Panc1 (cell line): ENCODE data around the gene NFAT5.

ENCODE experiments used
- POLR2AphosphoS5 ChIP-seq: IDR thresholded peaks from 2 replicates; pipeline ENCODE4 v1.6.1; 2012; ENCODE audit warnings: mild to moderate bottlenecking, low read depth, low read length, moderate library complexity
- REST ChIP-seq, 2 experiments: IDR thresholded peaks; 2 replicates each; pipeline ENCODE4 v1.6.1; 2011 to 2012; ENCODE audit warnings: low read depth in 2 of 2, control low read depth in 1 of 2, low read length in 1 of 2, mild to moderate bottlenecking in 1 of 2, moderate library complexity in 1 of 2; ENCODE audit not compliant: insufficient read depth in 1 of 2
- SIN3A ChIP-seq: IDR thresholded peaks from 2 replicates; pipeline ENCODE4 v1.6.1; 2012; ENCODE audit warnings: low read depth, mild to moderate bottlenecking, low read length, moderate library complexity, borderline replicate concordance; ENCODE audit not compliant: insufficient read depth
- TF ChIP-seq, protein P1 (sequence below): fragments of 450-650 bp; IDR thresholded peaks from 2 replicates; pipeline ENCODE4 v1.5.1; 2017; ENCODE audit warnings: mild to moderate bottlenecking

DNA sequence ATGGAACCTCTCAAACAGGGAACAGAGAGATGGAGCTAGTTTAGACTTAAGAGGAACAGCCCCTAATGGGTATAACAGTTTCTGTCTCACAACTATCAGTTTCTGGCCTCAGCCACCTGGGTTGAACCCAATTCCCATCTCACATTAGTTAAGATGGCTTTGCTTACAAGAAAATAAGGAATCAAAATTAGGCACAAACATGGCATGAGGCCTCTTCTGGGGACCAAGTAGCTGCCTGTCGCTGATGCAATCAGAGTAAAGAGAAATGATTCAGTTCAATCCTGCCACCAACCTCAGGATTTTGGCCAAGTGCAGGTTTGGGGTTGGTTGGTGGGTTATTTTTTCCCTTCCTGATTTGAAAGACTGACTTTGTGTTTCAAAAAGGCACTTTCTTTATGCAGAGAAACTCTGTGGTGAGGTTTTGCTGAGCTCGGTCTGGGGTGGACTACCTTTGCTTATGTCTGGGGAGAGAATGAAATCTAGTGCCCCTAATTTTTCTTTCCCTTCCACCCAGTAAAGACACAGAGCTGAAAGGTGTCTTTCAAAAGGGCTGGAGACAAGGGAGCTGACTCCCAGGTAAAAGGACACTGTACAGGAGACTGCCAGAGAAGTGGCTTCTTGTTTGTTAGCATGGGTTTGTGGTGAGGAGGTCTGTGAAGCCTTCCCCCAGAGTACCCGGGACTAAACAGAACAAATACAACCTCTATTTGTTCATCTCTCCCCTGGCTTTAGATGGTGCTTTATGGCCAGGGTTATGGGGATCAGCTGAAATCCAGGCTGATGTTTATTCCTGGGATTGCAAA is 44.8 kb upstream of the NFAT5 start:
- TF ChIP-seq, protein P1, sequence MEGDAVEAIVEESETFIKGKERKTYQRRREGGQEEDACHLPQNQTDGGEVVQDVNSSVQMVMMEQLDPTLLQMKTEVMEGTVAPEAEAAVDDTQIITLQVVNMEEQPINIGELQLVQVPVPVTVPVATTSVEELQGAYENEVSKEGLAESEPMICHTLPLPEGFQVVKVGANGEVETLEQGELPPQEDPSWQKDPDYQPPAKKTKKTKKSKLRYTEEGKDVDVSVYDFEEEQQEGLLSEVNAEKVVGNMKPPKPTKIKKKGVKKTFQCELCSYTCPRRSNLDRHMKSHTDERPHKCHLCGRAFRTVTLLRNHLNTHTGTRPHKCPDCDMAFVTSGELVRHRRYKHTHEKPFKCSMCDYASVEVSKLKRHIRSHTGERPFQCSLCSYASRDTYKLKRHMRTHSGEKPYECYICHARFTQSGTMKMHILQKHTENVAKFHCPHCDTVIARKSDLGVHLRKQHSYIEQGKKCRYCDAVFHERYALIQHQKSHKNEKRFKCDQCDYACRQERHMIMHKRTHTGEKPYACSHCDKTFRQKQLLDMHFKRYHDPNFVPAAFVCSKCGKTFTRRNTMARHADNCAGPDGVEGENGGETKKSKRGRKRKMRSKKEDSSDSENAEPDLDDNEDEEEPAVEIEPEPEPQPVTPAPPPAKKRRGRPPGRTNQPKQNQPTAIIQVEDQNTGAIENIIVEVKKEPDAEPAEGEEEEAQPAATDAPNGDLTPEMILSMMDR = no peak
- TF ChIP-seq POLR2AphosphoS5 = no peak
- no peak for TF ChIP-seq REST (IDR thresholded peaks at IDR 0.05; ENCODE audit: insufficient read depth in 1 of 2, low read depth in 2 of 2, low read length in 1 of 2)
- no peak for TF ChIP-seq SIN3A
